Adipocyte (in vitro differentiated cells): ENCODE data around the gene ARVCF.
A peak's percentile ranks its signal among the peaks of the same experiment; 100 is the strongest.

Experiments
- DNase-seq: peaks from one replicate; pipeline ENCODE4 v3.0.0-alpha.2; 2015; ENCODE audit warnings: low read depth
- H3K27me3 ChIP-seq: replicated peaks from 2 replicates; pipeline ENCODE4 v1.7.0; 2013; ENCODE audit warnings: mild to moderate bottlenecking, low read length, moderate library complexity; ENCODE audit not compliant: control insufficient read depth, insufficient read depth
- H3K36me3 ChIP-seq: 2 replicates; pipeline ENCODE4 v1.7.0; 2013; ENCODE audit warnings: low read length, mild to moderate bottlenecking, moderate library complexity; ENCODE audit not compliant: control insufficient read depth, insufficient read depth, severe bottlenecking
- H3K4me1 ChIP-seq: 2 replicates; pipeline ENCODE4 v1.7.0; 2013; ENCODE audit warnings: mild to moderate bottlenecking, low read length, moderate library complexity; ENCODE audit not compliant: control insufficient read depth, insufficient read depth
- H3K4me3 ChIP-seq: 2 replicates; pipeline ENCODE4 v1.7.0; 2013; ENCODE audit warnings: mild to moderate bottlenecking, low read length, moderate library complexity
- H3K9ac ChIP-seq: 2 replicates; pipeline ENCODE4 v1.7.0; 2013; ENCODE audit warnings: mild to moderate bottlenecking, low read length, moderate library complexity
- H3K9me3 ChIP-seq: 2 replicates; pipeline ENCODE4 v1.7.0; 2013; ENCODE audit warnings: mild to moderate bottlenecking, low read length, moderate library complexity; ENCODE audit not compliant: control insufficient read depth

ARVCF gene

GRCh38 chr22:19975707-19976035 lies 41.0 kb downstream of the ARVCF start:
- Histone ChIP-seq H3K36me3 (no peaks in the 10 kb centered on the region), H3K9ac (no peak overlapping the region), H3K4me1 (no peaks in the 10 kb centered on the region), H3K9me3 (no peaks in the 10 kb centered on the region), H3K27me3 (no peaks in the 10 kb centered on the region), H3K4me3 (no peak overlapping the region)
- DNase-seq = no peak

DNA sequence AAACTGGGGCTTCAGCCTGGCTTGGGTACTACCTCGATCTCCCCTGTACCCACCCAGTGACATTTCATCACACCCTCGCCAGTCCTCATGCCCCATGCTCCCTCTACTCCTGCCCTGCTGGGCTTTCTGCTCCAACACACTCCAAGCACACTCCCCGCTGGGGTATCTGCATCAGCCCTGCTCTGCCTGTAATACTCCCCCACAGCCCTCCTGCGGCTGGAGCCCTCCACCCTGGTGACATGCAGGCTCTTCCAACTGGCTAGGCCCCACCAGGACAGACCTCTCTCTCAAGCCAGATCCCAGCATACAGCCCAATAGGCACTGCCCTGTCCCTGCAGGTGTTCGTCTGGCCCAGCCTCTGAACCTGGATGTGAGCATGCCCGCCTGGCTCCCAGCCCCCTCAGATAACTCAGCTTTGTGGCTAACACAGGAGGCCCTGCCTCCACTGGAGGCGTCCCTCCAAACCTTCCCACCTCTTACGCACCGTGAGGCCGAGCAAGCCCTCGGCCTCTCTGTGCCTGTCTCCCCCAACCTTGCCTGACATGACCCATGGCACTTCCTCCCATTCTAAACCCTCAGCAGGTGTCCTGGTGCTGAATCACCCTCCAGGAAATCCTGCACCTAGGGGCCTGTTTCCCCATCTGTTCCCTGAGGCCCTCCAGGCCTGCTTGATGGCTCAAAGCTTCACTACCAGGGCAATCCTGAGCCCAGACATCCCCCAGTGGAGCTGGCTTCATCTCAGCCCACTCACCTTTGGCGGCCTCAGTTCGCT lies 41.5 kb downstream of the ARVCF start:
- Histone ChIP-seq H3K4me3 (no peak overlapping the region), H3K27me3 (no peaks in the 10 kb centered on the region), H3K9ac (no peak overlapping the region), H3K9me3 (no peaks in the 10 kb centered on the region), H3K36me3 (no peaks in the 10 kb centered on the region), H3K4me1 (no peaks in the 10 kb centered on the region)
- no peak for DNase-seq

DNA sequence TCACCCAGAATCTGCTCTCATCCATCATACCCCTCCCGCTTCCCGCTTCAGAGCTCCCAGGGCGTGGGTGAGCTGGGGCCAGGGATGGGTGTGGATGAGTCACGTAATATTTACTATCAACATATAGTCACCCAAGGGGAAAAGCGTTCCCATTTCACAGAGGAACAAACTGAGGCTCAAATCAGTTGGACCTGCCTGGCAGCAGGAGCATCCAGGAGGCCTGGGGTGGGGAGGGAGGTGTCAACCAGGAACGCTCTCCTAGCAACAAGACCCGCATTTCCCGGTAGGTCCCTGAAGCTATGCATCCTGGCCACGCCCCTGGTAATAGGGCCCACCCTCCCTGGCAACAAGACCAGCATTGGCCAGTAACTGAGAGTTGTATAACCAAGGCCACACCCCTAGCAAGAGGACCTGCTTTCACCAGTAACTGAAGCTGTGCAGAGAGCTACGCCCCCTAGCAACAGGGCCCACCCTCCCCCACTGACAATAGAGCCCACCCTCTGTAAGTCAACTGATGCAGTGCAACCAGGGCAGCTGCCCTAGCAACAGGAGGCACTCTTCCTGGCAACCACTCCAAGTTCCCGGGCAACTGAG lies 42.3 kb downstream of the ARVCF start:
- Histone ChIP-seq H3K27me3 (no peaks in the 10 kb centered on the region), H3K9me3 (no peaks in the 10 kb centered on the region), H3K4me1 (no peaks in the 10 kb centered on the region), H3K4me3 (no peak overlapping the region), H3K9ac (no peak overlapping the region), H3K36me3 (peaks cover 2% of the 10 kb centered on the region)
- peak; percentile 56 for DNase-seq

GRCh38 chr22:19973551-19974267 lies 42.9 kb downstream of the ARVCF start:
- Histone ChIP-seq H3K4me3 (no peak overlapping the region), H3K27me3 (no peaks in the 10 kb centered on the region), H3K36me3 (peaks cover 6% of the 10 kb centered on the region)

DNA sequence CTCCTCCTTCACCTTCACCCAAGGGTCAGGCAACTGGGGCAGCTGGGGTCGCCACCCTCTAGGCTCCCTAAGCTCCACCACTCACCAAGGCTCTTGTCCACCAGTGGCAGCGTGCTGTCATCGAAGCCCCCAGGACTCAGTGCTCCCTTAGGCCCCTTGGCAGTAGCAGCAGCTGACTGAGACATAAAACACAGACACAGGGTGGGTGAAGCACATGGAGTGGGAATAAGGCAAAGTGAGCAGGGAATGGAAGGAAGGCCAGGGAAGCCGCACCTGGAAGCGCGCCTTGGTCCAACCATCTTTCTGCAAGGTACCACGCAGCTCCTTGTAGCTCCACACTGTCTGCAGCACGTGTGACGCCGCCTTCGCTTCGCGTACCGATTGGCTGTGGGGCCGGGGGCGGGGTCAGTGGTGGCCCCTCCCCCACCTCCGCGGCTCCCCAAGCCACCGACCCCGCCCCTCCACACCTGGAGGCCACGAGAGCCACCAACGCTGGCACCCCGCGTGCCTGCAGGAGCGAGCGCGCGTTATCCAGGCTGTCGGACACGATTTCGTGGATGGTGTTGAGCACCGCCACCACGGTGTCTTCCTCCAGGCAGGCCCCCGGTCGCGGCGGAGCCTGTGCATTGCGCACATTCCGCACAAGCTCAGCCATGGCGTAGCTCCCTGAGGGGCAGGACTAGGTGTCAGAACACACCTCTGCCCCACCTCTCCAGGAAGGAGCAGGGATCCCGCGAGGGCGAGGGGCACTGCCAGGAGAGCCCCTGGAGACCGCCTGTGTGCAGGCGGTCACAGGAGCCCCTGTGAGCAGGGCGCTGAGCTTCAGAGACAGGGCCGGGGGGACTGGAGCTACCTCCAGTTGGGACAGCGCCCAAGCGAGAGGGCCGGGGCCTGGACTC lies 43.7 kb downstream of the ARVCF start:
- Histone ChIP-seq H3K4me1 (no peaks in the 10 kb centered on the region), H3K27me3 (no peaks in the 10 kb centered on the region), H3K4me3 (no peak overlapping the region), H3K9ac (no peak overlapping the region), H3K9me3 (no peaks in the 10 kb centered on the region), H3K36me3 (peaks cover 12% of the 10 kb centered on the region)
- DNase-seq = no peak

More at GRCh38 chr22:19973551-19974267, 42.9 kb downstream of the ARVCF start:
- Histone ChIP-seq H3K4me1 (no peaks in the 10 kb centered on the region), H3K9me3 (no peaks in the 10 kb centered on the region), H3K9ac (no peak overlapping the region)
- DNase-seq = no peak

DNA sequence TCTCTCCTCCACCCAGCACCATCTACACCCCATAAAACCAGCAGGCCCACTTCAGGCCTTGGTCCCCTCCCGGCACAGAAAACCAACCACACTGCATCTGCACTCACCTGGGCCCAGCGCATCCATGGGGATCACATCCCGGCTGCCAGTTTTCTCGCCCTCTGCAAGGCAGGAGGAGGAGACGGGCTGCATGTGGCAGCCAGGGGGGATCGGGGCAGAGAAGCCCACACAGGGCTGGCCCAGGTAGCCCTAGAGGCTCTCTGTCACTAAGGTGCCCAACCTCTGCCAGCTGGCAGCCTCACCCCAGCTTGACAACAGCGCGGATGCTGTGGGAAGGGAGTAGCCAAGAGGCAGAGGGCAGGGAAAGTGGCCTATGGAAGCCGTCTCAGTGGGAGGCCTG lies 44.4 kb downstream of the ARVCF start:
- Histone ChIP-seq H3K9ac (no peak overlapping the region), H3K36me3 (peaks cover 19% of the 10 kb centered on the region), H3K27me3 (no peaks in the 10 kb centered on the region), H3K4me1 (no peaks in the 10 kb centered on the region), H3K9me3 (no peaks in the 10 kb centered on the region), H3K4me3 (no peak overlapping the region)
- DNase-seq = no peak

DNA sequence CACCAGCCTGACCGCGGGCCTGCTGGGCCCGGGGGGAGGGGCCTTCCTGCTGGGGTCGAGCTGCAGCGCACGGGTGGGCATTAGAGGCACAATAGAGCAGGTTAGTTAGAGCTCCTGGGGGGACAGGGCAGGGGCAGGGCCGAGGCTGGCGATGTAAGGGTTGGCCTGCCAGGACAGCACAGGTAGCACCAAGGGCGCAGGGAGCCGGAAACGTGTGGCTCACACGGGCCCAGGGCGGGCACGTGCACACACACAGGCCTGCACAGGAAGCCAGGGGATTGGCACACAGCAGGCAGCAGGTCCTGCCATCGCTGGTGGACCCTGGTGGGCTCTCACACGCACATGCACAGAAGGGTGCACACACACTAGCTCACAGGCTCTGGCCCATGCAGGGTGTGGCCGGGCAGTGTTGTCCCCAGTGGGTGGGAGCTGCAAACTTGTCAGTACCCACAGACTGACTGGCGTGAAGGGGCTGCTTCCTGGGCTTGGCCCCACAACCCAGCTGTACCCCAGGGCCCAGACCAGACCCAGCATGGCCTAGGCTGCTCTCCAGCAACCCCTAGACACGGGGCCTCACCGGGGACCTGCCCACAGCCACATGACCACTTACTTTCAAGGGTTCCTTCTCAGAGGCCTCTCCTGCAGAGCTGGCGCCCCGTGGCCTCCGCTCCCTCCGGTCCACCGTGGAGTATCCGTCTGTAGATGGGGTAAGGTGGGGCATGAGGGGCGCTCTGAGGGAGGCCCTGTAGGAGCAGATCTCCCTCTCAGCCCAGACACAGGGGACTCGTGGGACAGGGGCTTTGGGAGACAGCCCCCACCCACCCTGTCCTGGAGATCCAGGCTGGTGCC lies 45.1 kb downstream of the ARVCF start:
- H3K4me1 ChIP-seq = no peaks in the 10 kb centered on the region
- H3K27me3 ChIP-seq = no peaks in the 10 kb centered on the region
- H3K36me3 ChIP-seq = peaks cover 23% of the 10 kb centered on the region
- no peaks in the 10 kb centered on the region for H3K9me3 ChIP-seq
- no peak for DNase-seq
- peak overlapping the region; percentile 12 for H3K9ac ChIP-seq
- H3K4me3 ChIP-seq = no peak overlapping the region

- no peaks in the 10 kb centered on the region for H3K27me3 ChIP-seq
- peaks cover 23% of the 10 kb centered on the region for H3K36me3 ChIP-seq
- no peaks in the 10 kb centered on the region for H3K9me3 ChIP-seq
- no peak overlapping the region for H3K4me3 ChIP-seq
- peak; percentile 77 for DNase-seq
- H3K4me1 ChIP-seq = peaks cover 4% of the 10 kb centered on the region
- H3K9ac ChIP-seq = peak overlapping the region; percentile 12
Measured at GRCh38 chr22:19970479-19971275, 45.9 kb downstream of the ARVCF start.

GRCh38 chr22:19970031-19970478 lies 46.6 kb downstream of the ARVCF start:
- Histone ChIP-seq H3K4me3 (no peak overlapping the region), H3K4me1 (peaks cover 4% of the 10 kb centered on the region), H3K27me3 (no peaks in the 10 kb centered on the region), H3K36me3 (peaks cover 24% of the 10 kb centered on the region), H3K9me3 (no peaks in the 10 kb centered on the region), H3K9ac (no peak overlapping the region)
- no peak for DNase-seq
